A673 (cell line): ENCODE results near the gene DNLZ.

ENCODE experiments used
- CTCF ChIP-seq: fragments of 300-800, 200-600 bp; sonication (generic); conservative IDR thresholded peaks from 2 replicates; pipeline ENCODE4 v1.5.1; 2017; ENCODE audit warnings: low read depth, mild to moderate bottlenecking, antibody characterized with exemption, low read length, moderate library complexity, mixed read lengths
- EZH2 ChIP-seq: fragments of 200-600 bp; sonication (generic); IDR thresholded peaks from 2 replicates; pipeline ENCODE4 v1.6.1; 2017; ENCODE audit warnings: borderline replicate concordance, low read depth, mild to moderate bottlenecking, mixed read lengths, antibody characterized with exemption, low read length; ENCODE audit not compliant: poor library complexity, severe bottlenecking

- TF ChIP-seq CTCF = no peak
- TF ChIP-seq EZH2 = no peak
Observed at GRCh38 chr9:136392538-136393449, 29.2 kb upstream of the DNLZ start.
